Common myeloid progenitor, CD34-positive (primary cell): ENCODE data around the gene KPNA6.

Source experiments
- CTCF ChIA-PET: fragments of 350-600 bp; sonication (Branson Sonifier 250); formaldehyde crosslinking; loops from one replicate; lab custom pipeline; 2021; ENCODE audit warnings: antibody characterized with exemption; lab: Charles Lee
- POLR2A ChIA-PET: fragments of 350-600 bp; sonication (Branson Sonifier 250); formaldehyde crosslinking; loops from one replicate; lab custom pipeline; 2021; ENCODE audit warnings: antibody characterized with exemption; lab: Charles Lee
- DNase-seq, 3 donors: peaks; one replicate each; pipeline versions ENCODE4 v3.0.0 to v3.0.0-alpha.2; 2013
- H3K27ac ChIP-seq, 2 experiments: 1 replicate in 1 of 2; 2 replicates in 1 of 2; pipeline ENCODE4 v1.7.0; 2013; ENCODE audit warnings: inconsistent platforms in 2 of 2, low read length in 2 of 2, mild to moderate bottlenecking in 2 of 2, low read depth in 1 of 2, moderate library complexity in 1 of 2; ENCODE audit not compliant: severe bottlenecking in 2 of 2, insufficient read depth in 1 of 2, poor library complexity in 1 of 2
- H3K27me3 ChIP-seq, 5 experiments: replicated peaks in 2 of 5; 1 replicate in 3 of 5; 2 replicates in 2 of 5; pipeline versions ENCODE4 v1.6.1 to v1.7.0; 2013; ENCODE audit warnings: low read length in 4 of 5, mild to moderate bottlenecking in 2 of 5, moderate library complexity in 2 of 5, inconsistent platforms in 1 of 5; ENCODE audit not compliant: insufficient read depth in 5 of 5, control insufficient read depth in 4 of 5
- H3K36me3 ChIP-seq, 4 experiments: 1 replicate in 2 of 4; 2 replicates in 2 of 4; pipeline versions ENCODE4 v1.6.1 to v1.7.0; 2013; ENCODE audit warnings: low read length in 3 of 4, control low read depth in 1 of 4, mild to moderate bottlenecking in 1 of 4; ENCODE audit not compliant: control insufficient read depth in 4 of 4, insufficient read depth in 4 of 4
- H3K4me1 ChIP-seq, 4 experiments: 1 replicate in 3 of 4; 2 replicates in 1 of 4; pipeline versions ENCODE4 v1.6.1 to v1.7.1; 2013; ENCODE audit warnings: low read length in 3 of 4, mild to moderate bottlenecking in 3 of 4, control low read depth in 1 of 4, inconsistent platforms in 1 of 4, moderate library complexity in 1 of 4; ENCODE audit not compliant: control insufficient read depth in 4 of 4, insufficient read depth in 4 of 4; ENCODE audit errors: control extremely low read depth in 1 of 4
- H3K4me3 ChIP-seq, 7 experiments: 1 replicate in 4 of 7; 2 replicates in 3 of 7; pipeline versions ENCODE4 v1.5.1 to v1.7.0; 2013; ENCODE audit warnings: mild to moderate bottlenecking in 7 of 7, low read length in 6 of 7, moderate library complexity in 6 of 7, inconsistent platforms in 2 of 7, low read depth in 2 of 7, control low read depth in 1 of 7; ENCODE audit not compliant: insufficient read depth in 4 of 7, control insufficient read depth in 1 of 7; ENCODE audit errors: extremely low read depth in 1 of 7
- H3K9me3 ChIP-seq, 5 experiments: 1 replicate in 4 of 5; 2 replicates in 1 of 5; pipeline versions ENCODE4 v1.6.1 to v1.7.1; 2013; ENCODE audit warnings: low read length in 4 of 5, mild to moderate bottlenecking in 2 of 5, inconsistent platforms in 1 of 5, low read depth in 1 of 5, moderate library complexity in 1 of 5; ENCODE audit not compliant: control insufficient read depth in 4 of 5, insufficient read depth in 2 of 5; ENCODE audit errors: control extremely low read depth in 1 of 5
- WGBS: methylation state at CpG from one replicate; pipeline ENCODE4 v1.1.5; 2013; ENCODE audit not compliant: insufficient coverage; 5-methylcytosine and 5-hydroxymethylcytosine counted together

The KPNA6 gene

GRCh38 chr1:32204943-32205361 lies 97.1 kb downstream of the KPNA6 start:
- H3K27me3 ChIP-seq, result no peaks in the 10 kb centered on the region
- ChIA-PET CTCF (interaction anchor here (1.4 kb wide), 1 partner anchor 8 kb away, joined by 4 read pairs; no protein-coding TSS in a partner anchor), POLR2A (no interaction called here)
- peaks cover 0 to 8% (median 7%) of the 10 kb centered on the region in 4 experiments for H3K36me3 ChIP-seq
- peaks cover 3 to 44% (median 41%) of the 10 kb centered on the region in 4 experiments for H3K4me1 ChIP-seq
- no peak for DNase-seq
- H3K9me3 ChIP-seq, result no peaks in the 10 kb centered on the region
- peak overlapping the region; percentile 50 to 87 (median 82) for H3K4me3 ChIP-seq
- 71% methylated on average over 19 of the region's 26 CpGs for WGBS
- peak overlapping the region; percentile 54 to 78 for H3K27ac ChIP-seq

DNA sequence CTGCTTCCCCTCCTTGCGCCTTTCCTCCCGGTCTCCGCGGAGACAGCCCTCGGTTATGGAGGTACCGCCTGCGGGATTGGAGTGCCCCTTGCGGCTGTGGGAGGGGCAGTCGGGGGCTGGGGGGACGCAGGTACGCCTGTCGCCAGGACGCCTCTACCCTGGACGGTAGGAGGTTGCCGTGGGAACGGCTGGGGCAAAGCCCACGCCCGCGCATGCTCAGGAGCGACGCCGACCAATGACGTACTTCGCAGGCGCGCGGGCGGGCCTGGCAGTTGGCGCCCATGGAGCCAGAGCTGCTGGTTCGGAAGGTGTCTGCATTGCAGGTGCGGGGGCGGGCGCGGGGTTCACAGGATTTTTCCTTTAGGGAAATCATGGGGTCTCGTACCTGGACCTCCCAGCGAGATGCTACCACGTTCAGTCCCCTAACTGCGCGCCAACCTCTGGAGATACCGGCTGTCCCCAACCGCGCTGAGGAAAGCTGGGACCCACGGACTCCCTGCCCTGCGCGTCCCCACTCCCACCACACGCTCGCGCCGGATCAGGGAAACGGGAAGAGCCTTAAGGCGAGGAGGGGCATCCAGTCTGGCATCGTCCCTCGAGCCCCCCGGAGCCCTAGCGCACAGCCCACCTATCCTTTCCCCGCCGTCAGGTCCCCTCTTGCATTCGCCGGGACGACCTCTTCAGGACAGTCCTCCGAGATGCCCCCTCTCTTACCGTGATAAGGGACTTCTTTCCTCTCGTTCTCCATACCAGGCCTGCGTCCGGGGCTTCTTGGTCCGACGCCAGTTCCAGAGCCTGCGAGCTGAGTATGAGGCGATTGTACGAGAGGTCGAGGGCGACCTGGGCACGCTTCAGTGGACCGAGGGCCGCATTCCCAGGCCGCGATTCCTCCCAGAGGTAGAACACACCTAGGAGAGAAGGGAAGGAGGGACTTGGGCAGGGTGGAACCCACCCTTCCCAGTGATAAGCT lies 97.8 kb downstream of the KPNA6 start, which contains the start of gene IQCC:
Gene IQCC, plus strand, starts transcription at position 271 of the 970 bp plus-strand sequence. Its CDS starts 11 bp downstream, at position 282.
- POLR2A ChIA-PET, result no interaction called here

DNA sequence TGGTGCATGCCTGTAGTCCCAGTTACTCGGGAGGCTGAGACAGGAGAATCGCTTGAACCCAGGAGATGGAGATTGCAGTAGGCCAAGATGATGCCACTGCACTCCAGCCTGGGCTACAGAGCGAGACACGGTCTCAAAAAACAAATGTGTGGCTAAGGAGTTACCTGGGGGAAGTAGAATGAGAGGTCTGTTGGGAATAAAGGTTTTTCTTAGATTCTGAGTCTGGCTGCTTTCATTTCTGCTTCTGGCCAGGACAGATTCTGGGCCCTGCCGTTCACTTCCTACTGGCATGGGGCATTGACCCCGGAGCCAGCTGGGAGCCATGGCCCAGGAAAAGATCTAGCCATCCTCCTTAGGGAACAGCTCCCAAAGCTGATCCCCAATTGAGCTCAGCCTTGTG lies 100.6 kb downstream of the KPNA6 start:
- H3K36me3 ChIP-seq, result peaks cover 0 to 8% (median 7%) of the 10 kb centered on the region in 4 experiments
- 92% methylated on average over 5 of the region's 6 CpGs for WGBS
- no peak overlapping the region for H3K4me3 ChIP-seq
- CTCF ChIA-PET, result interaction anchor here (1.2 to 3.3 kb wide), 3 partner anchors 8 to 108 kb away, joined by 3 to 22 read pairs (median 3); no protein-coding TSS in a partner anchor
- peaks cover 0 to 16% (median 15%) of the 10 kb centered on the region in 4 experiments for H3K4me1 ChIP-seq
- H3K9me3 ChIP-seq, result no peaks in the 10 kb centered on the region
- POLR2A ChIA-PET, result no interaction called here
- no peak for DNase-seq
- no peaks in the 10 kb centered on the region for H3K27me3 ChIP-seq
- H3K27ac ChIP-seq, result no peak overlapping the region

More for the DNA sequence above, 97.8 kb downstream of the KPNA6 start, which contains the start of gene IQCC:
- peak; percentile 81 to 88 (median 87) for DNase-seq
- 3% methylated on average over 65 of the region's 77 CpGs for WGBS
- H3K9me3 ChIP-seq, result no peaks in the 10 kb centered on the region
- CTCF ChIA-PET, result interaction anchor here (1.1 to 3.3 kb wide), 3 partner anchors 7 to 111 kb away, joined by 3 to 22 read pairs (median 4); no protein-coding TSS in a partner anchor
- H3K27me3 ChIP-seq, result no peaks in the 10 kb centered on the region
- H3K27ac ChIP-seq, result peak within 1 kb of the TSS; percentile 54 to 78
- H3K4me1 ChIP-seq, result peaks cover 3 to 36% (median 33%) of the 10 kb centered on the region in 4 experiments
- peak within 1 kb of the TSS; percentile 50 to 87 (median 82) for H3K4me3 ChIP-seq
- peaks cover 0 to 8% (median 7%) of the 10 kb centered on the region in 4 experiments for H3K36me3 ChIP-seq

GRCh38 chr1:32208891-32209328 lies 101.1 kb downstream of the KPNA6 start, which contains the start of gene DCDC2B:
Gene DCDC2B, plus strand, starts transcription at chr1:32209089. Its CDS starts 5 bp downstream, at chr1:32209094.
- DNase-seq, result no peak
- ChIA-PET CTCF (interaction anchor here (1.2 to 3.3 kb wide), 4 partner anchors 7 to 107 kb away, joined by 3 to 22 read pairs (median 8); no protein-coding TSS in a partner anchor), POLR2A (no interaction called here)
- 93% methylated on average over 5 of the region's 5 CpGs for WGBS
- Histone ChIP-seq H3K4me3 (no peak within 1 kb of the TSS), H3K4me1 (peaks cover 0 to 16% (median 15%) of the 10 kb centered on the region in 4 experiments), H3K9me3 (no peaks in the 10 kb centered on the region), H3K36me3 (peaks cover 0 to 7% (median 5%) of the 10 kb centered on the region in 4 experiments), H3K27ac (no peak within 1 kb of the TSS), H3K27me3 (no peaks in the 10 kb centered on the region)

- no peak overlapping the region for H3K27ac ChIP-seq
- no peaks in the 10 kb centered on the region for H3K27me3 ChIP-seq
- H3K4me1 ChIP-seq, result peaks cover 0 to 2% (median under 1%) of the 10 kb centered on the region in 4 experiments
- no peak overlapping the region for H3K4me3 ChIP-seq
- WGBS, result 96% methylated on average over 6 of the region's 10 CpGs
- ChIA-PET POLR2A (interaction anchor here (1.2 to 1.6 kb wide), 2 partner anchors 25 to 120 kb away, joined by 4 to 6 read pairs; partner anchors contain the start of gene MARCKSL1), CTCF (interaction anchor here (0.7 to 5.4 kb wide), 36 partner anchors 9 to 184 kb away, joined by 3 to 50 read pairs (median 4); partner anchors contain the start of genes CCDC28B, DCDC2B, FAM167B and FAM229A)
- DNase-seq, result peak; percentile 57 to 75 (median 62)
- peaks cover 5 to 35% (median 16%) of the 10 kb centered on the region in 4 experiments for H3K36me3 ChIP-seq
- no peaks in the 10 kb centered on the region for H3K9me3 ChIP-seq
These were observed 108.0 kb downstream of the KPNA6 start for GRCh38 chr1:32215629-32216480.

DNA sequence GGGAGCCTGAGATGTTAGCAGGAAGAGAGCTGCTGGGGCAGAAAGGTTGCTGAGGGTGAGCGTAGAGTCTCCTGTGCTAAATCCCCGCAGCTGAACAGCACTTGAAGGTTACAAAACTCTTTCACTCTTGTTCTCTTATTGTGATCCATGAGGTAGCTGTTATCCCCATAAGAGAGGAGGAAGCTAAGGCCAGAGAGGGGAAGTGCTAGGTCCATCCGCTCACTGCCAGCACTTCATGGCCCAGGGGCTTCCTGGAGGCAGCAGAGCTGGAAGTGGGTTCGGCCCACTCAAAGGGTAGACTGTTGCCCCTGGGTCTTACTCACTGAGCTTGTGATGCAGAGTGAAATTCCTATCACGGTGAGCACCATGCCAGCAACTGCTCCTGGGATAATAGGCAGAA lies 108.7 kb downstream of the KPNA6 start:
- 96% methylated on average over 4 of the region's 5 CpGs for WGBS
- Histone ChIP-seq H3K27me3 (no peaks in the 10 kb centered on the region), H3K36me3 (peaks cover 5 to 35% (median 16%) of the 10 kb centered on the region in 4 experiments), H3K4me3 (no peak overlapping the region), H3K27ac (no peak overlapping the region), H3K9me3 (no peaks in the 10 kb centered on the region), H3K4me1 (peaks cover 2 to 9% (median 7%) of the 10 kb centered on the region in 4 experiments)
- DNase-seq, result no peak
- POLR2A ChIA-PET, result interaction anchor here (0.7 to 1.6 kb wide), 3 partner anchors 24 to 120 kb away, joined by 3 to 6 read pairs (median 3); partner anchors contain the start of gene MARCKSL1
- CTCF ChIA-PET, result interaction anchor here (0.9 to 5.4 kb wide), 22 partner anchors 9 to 170 kb away, joined by 3 to 50 read pairs (median 4); partner anchors contain the start of genes CCDC28B, DCDC2B, FAM167B and FAM229A
